GM12878 (cell line): ENCODE measurements around the gene MAML3. TPM values are rescaled to one million over a fixed set of nuclear protein-coding genes. Genes with fewer than 3 reads are reported as not detected.

Source experiments
- BACH1 ChIP-seq: fragments of 450-650 bp; IDR thresholded peaks from 2 replicates; pipeline ENCODE4 v1.6.1; 2017; ENCODE audit warnings: mild to moderate bottlenecking, borderline replicate concordance
- BMI1 ChIP-seq: fragments of 450-650 bp; IDR thresholded peaks from 2 replicates; pipeline ENCODE4 v1.6.1; 2016; ENCODE audit warnings: mild to moderate bottlenecking, moderate library complexity, borderline replicate concordance
- CREB1 ChIP-seq: IDR thresholded peaks from 2 replicates; pipeline ENCODE4 v1.6.1; 2012; ENCODE audit warnings: low read depth, mild to moderate bottlenecking, inconsistent platforms
- CREM ChIP-seq: IDR thresholded peaks from 2 replicates; pipeline ENCODE4 v1.6.1; 2014; ENCODE audit warnings: antibody characterized with exemption, low read depth
- EED ChIP-seq: sonication (generic); IDR thresholded peaks from 2 replicates; pipeline ENCODE4 v1.6.1; 2016; ENCODE audit warnings: antibody characterized with exemption, low read depth
- ELK1 ChIP-seq: IDR thresholded peaks from 2 replicates; pipeline ENCODE4 v1.6.1; 2012; ENCODE audit warnings: low read depth, low read length, improper control_type of control experiment
- FOXK2 ChIP-seq: fragments of 450-650 bp; IDR thresholded peaks from 2 replicates; pipeline ENCODE4 v1.6.1; 2017; ENCODE audit warnings: mild to moderate bottlenecking, moderate library complexity
- JUNB ChIP-seq: IDR thresholded peaks from 2 replicates; pipeline ENCODE4 v1.6.1; 2016; ENCODE audit warnings: antibody characterized with exemption, mild to moderate bottlenecking
- KAT2A ChIP-seq: conservative IDR thresholded peaks from 2 replicates; pipeline ENCODE4 v1.6.1; 2011; ENCODE audit warnings: low read depth, low read length; ENCODE audit not compliant: control insufficient read depth
- LARP7 ChIP-seq: fragments of 450-650 bp; IDR thresholded peaks from 2 replicates; pipeline ENCODE4 v1.6.1; 2017; ENCODE audit warnings: mild to moderate bottlenecking
- MEF2B ChIP-seq: fragments of 450-650 bp; IDR thresholded peaks from 2 replicates; pipeline ENCODE4 v1.6.1; 2018; ENCODE audit warnings: mild to moderate bottlenecking, moderate library complexity; ENCODE audit not compliant: partially characterized antibody, poor library complexity, severe bottlenecking
- MTA3 ChIP-seq: IDR thresholded peaks from 2 replicates; pipeline ENCODE4 v1.6.1; 2012; ENCODE audit warnings: low read length, inconsistent platforms, borderline replicate concordance
- MYB ChIP-seq: fragments of 150-350 bp; IDR thresholded peaks from 2 replicates; pipeline ENCODE4 v1.6.1; 2014; ENCODE audit warnings: mild to moderate bottlenecking, low read depth, low read length, borderline replicate concordance
- RAD21 ChIP-seq: IDR thresholded peaks from 2 replicates; pipeline ENCODE4 v1.6.1; 2011; ENCODE audit warnings: mild to moderate bottlenecking, low read depth, low read length, moderate library complexity; ENCODE audit not compliant: insufficient read depth
- RBBP5 ChIP-seq: fragments of 200-600 bp; sonication (generic); conservative IDR thresholded peaks from 2 replicates; pipeline ENCODE4 v1.6.1; 2016
- RFX5 ChIP-seq: IDR thresholded peaks from 2 replicates; pipeline ENCODE4 v1.6.1; 2011; ENCODE audit warnings: low read depth, low read length, improper control_type of control experiment
- RUNX3 ChIP-seq: IDR thresholded peaks from 2 replicates; pipeline ENCODE4 v1.6.1; 2012; ENCODE audit warnings: low read length, inconsistent platforms
- SMARCA5 ChIP-seq: fragments of 450-650 bp; IDR thresholded peaks from 2 replicates; pipeline ENCODE4 v1.6.1; 2017; ENCODE audit warnings: mild to moderate bottlenecking
- SRF ChIP-seq, 2 experiments: IDR thresholded peaks; 2 replicates each; pipeline ENCODE4 v1.6.1; 2011; ENCODE audit warnings: low read depth in 2 of 2, low read length in 2 of 2, mild to moderate bottlenecking in 1 of 2, moderate library complexity in 1 of 2
- TBL1XR1 ChIP-seq: IDR thresholded peaks from 2 replicates; pipeline ENCODE4 v1.6.1; 2012; ENCODE audit warnings: low read depth, low read length, improper control_type of control experiment
- TCF12 ChIP-seq: IDR thresholded peaks from 2 replicates; pipeline ENCODE4 v1.6.1; 2011; ENCODE audit warnings: low read depth, mild to moderate bottlenecking, low read length
- YBX1 ChIP-seq: fragments of 450-650 bp; IDR thresholded peaks from 2 replicates; pipeline ENCODE4 v1.6.1; 2016; ENCODE audit warnings: antibody characterized with exemption
- ZBED1 ChIP-seq: IDR thresholded peaks from 2 replicates; pipeline ENCODE4 v1.6.1; 2016; ENCODE audit warnings: borderline replicate concordance
- ZNF217 ChIP-seq: fragments of 450-650 bp; IDR thresholded peaks from 2 replicates; pipeline ENCODE4 v1.6.1; 2017; ENCODE audit warnings: antibody characterized with exemption, mild to moderate bottlenecking
- ZSCAN29 ChIP-seq: fragments of 450-650 bp; IDR thresholded peaks from 2 replicates; pipeline ENCODE4 v1.6.1; 2017; ENCODE audit warnings: mild to moderate bottlenecking, moderate library complexity
- polyA plus RNA-seq, 11 experiments: library from polyadenylated mRNA; depleted of rRNA in 4 of 11; unstranded in 6 of 11; stranded (reverse) in 5 of 11; fragments of >200 nt; fragmentation: Nextera tagmentation in 4 of 11; fragmentation: Illumina TruSeq in 1 of 11; extraction: Ambion mirVana in 4 of 11; extraction: Trizol in 1 of 11; gene quantifications; 1 replicate in 1 of 11; 2 replicates in 10 of 11; pipeline versions ENCODE4 v1.2.1 to v1.2.3, GENCODE V29; 2011 to 2016; ENCODE audit warnings: inconsistent platforms in 2 of 11, missing spikeins in 2 of 11, low read depth in 1 of 11
- total RNA-seq, 4 experiments: library from RNA; depleted of rRNA in 3 of 4; stranded (reverse); fragments of >200 nt in 3 of 4; fragmentation: Illumina TruSeq in 1 of 4; extraction: Trizol in 1 of 4; gene quantifications; 2 replicates each; pipeline versions ENCODE4 v1.2.1 to v1.2.3, GENCODE V29; 2013 to 2021
- TF ChIP-seq, protein P1 (sequence below): IDR thresholded peaks from 2 replicates; pipeline ENCODE4 v1.6.1; 2012; ENCODE audit warnings: low read depth, low read length, improper control_type of control experiment
- TF ChIP-seq, protein P2 (sequence below): fragments of 450-650 bp; IDR thresholded peaks from 2 replicates; pipeline ENCODE4 v1.6.1; 2017; ENCODE audit warnings: low read depth, mild to moderate bottlenecking, moderate library complexity
- TF ChIP-seq, protein P3 (sequence below): fragments of 450-650 bp; formaldehyde crosslinking; IDR thresholded peaks from 2 replicates; pipeline ENCODE4 v1.4.0; 2022; ENCODE audit warnings: mild to moderate bottlenecking, moderate library complexity

MAML3 gene
- total and polyA plus RNA-seq, 10 of the 15 experiments (the other 5 are each of a cell fraction or from before 2014, with no cell fraction given): under 0.01 to 0.53 (median 0.06) TPM; not detected in 2

GRCh38 chr4:140153718-140154571, at the start of gene MAML3 (continued):
- TF ChIP-seq, protein P1, sequence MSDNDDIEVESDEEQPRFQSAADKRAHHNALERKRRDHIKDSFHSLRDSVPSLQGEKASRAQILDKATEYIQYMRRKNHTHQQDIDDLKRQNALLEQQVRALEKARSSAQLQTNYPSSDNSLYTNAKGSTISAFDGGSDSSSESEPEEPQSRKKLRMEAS: peak; percentile 45; the same call in 1 of the 2 replicates
- TF ChIP-seq MYB (no peak), ELK1 (no peak), YBX1 (no peak), ZBED1 (no peak), BMI1 (peak; percentile 55), TCF12 (no peak), FOXK2 (peak; percentile 34; the same call in 1 of the 2 replicates), CREB1 (no peak; the same call in 1 of the 2 replicates), RUNX3 (no peak), LARP7 (peak; percentile 58; the same call in 1 of the 2 replicates), SMARCA5 (0 out of 2 replicates have a peak, but pooled peaks have one; percentile 42), MEF2B (no peak), SRF (IDR thresholded peaks at IDR 0.05; ENCODE audit: low read depth in 2 of 2, low read length in 2 of 2) (no peak), ZNF217 (no peak), EED (no peak), RAD21 (no peak), RBBP5 (no peak), RFX5 (no peak), BACH1 (0 out of 2 replicates have a peak, but pooled peaks have one; percentile 22), MTA3 (no peak), CREM (no peak), KAT2A (no peak), JUNB (no peak), ZSCAN29 (no peak), TBL1XR1 (no peak)
- TF ChIP-seq, protein P2, sequence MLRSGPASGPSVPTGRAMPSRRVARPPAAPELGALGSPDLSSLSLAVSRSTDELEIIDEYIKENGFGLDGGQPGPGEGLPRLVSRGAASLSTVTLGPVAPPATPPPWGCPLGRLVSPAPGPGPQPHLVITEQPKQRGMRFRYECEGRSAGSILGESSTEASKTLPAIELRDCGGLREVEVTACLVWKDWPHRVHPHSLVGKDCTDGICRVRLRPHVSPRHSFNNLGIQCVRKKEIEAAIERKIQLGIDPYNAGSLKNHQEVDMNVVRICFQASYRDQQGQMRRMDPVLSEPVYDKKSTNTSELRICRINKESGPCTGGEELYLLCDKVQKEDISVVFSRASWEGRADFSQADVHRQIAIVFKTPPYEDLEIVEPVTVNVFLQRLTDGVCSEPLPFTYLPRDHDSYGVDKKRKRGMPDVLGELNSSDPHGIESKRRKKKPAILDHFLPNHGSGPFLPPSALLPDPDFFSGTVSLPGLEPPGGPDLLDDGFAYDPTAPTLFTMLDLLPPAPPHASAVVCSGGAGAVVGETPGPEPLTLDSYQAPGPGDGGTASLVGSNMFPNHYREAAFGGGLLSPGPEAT: no peak
- TF ChIP-seq, protein P3, sequence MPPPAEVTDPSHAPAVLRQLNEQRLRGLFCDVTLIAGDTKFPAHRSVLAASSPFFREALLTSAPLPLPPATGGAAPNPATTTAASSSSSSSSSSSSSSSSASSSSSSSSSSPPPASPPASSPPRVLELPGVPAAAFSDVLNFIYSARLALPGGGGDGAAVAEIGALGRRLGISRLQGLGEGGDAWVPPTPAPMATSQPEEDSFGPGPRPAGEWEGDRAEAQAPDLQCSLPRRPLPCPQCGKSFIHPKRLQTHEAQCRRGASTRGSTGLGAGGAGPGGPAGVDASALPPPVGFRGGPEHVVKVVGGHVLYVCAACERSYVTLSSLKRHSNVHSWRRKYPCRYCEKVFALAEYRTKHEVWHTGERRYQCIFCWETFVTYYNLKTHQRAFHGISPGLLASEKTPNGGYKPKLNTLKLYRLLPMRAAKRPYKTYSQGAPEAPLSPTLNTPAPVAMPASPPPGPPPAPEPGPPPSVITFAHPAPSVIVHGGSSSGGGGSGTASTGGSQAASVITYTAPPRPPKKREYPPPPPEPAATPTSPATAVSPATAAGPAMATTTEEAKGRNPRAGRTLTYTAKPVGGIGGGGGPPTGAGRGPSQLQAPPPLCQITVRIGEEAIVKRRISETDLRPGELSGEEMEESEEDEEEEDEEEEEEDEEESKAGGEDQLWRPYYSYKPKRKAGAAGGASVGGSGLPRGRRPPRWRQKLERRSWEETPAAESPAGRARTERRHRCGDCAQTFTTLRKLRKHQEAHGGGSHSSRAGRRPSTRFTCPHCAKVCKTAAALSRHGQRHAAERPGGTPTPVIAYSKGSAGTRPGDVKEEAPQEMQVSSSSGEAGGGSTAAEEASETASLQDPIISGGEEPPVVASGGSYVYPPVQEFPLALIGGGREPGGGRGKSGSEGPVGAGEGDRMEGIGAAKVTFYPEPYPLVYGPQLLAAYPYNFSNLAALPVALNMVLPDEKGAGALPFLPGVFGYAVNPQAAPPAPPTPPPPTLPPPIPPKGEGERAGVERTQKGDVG (CRISPR knock-in tag): no peak
